Karpas-422 (cell line): Measurements from ENCODE around the gene AHCYL2. TPM values are rescaled to one million over a fixed set of nuclear protein-coding genes. Genes with fewer than 3 reads are reported as not detected.
"Not testable (repeated sequence)": the region's sequence is repeated elsewhere in the genome, so short reads cannot be mapped to it uniquely, and the experiment has no call there.

Experiments
- DNase-seq: peaks from one replicate; pipeline ENCODE4 v3.0.0-alpha.2; 2015
- H2AFZ ChIP-seq: fragments of 200-600 bp; sonication (generic); 2 replicates; pipeline ENCODE4 v1.6.1; 2014; ENCODE audit warnings: antibody characterized with exemption, low read length, mixed read lengths
- H3K27ac ChIP-seq: fragments of 200-600 bp; sonication (generic); 2 replicates; pipeline ENCODE4 v1.5.1; 2014; ENCODE audit warnings: mild to moderate bottlenecking, low read length, moderate library complexity
- H3K27me3 ChIP-seq: fragments of 200-600 bp; sonication (generic); 2 replicates; pipeline ENCODE4 v1.6.1; 2014; ENCODE audit warnings: low read length, mixed read lengths
- H3K36me3 ChIP-seq: fragments of 200-600 bp; sonication (generic); 2 replicates; pipeline ENCODE4 v1.6.1; 2014; ENCODE audit warnings: low read length, mixed read lengths; ENCODE audit not compliant: insufficient read depth
- H3K4me1 ChIP-seq: fragments of 200-600 bp; sonication (generic); 2 replicates; pipeline ENCODE4 v1.6.1; 2014; ENCODE audit warnings: mild to moderate bottlenecking, low read length, mixed read lengths
- H3K4me2 ChIP-seq: fragments of 200-600 bp; sonication (generic); 2 replicates; pipeline ENCODE4 v1.6.1; 2014; ENCODE audit warnings: low read length, low read depth, mild to moderate bottlenecking; ENCODE audit not compliant: poor library complexity, severe bottlenecking
- H3K4me3 ChIP-seq: fragments of 200-600 bp; sonication (generic); 2 replicates; pipeline ENCODE4 v1.5.1; 2014; ENCODE audit warnings: mild to moderate bottlenecking, antibody characterized with exemption, low read length, mixed read lengths
- H3K79me2 ChIP-seq: fragments of 200-600 bp; sonication (generic); 2 replicates; pipeline ENCODE4 v1.6.1; 2014; ENCODE audit warnings: mild to moderate bottlenecking, low read length, mixed read lengths
- H3K9ac ChIP-seq: fragments of 200-600 bp; sonication (generic); 2 replicates; pipeline ENCODE4 v1.6.0; 2014; ENCODE audit warnings: low read length
- H3K9me2 ChIP-seq: fragments of 200-600 bp; sonication (generic), shearing (Covaris generic); replicated peaks from 2 replicates; pipeline ENCODE4 v1.6.0; 2014; ENCODE audit warnings: mild to moderate bottlenecking, low read length, moderate library complexity; ENCODE audit not compliant: insufficient read depth
- H3K9me3 ChIP-seq: fragments of 300-700, 200-600 bp; sonication (generic); 2 replicates; pipeline ENCODE4 v1.6.1; 2014; ENCODE audit warnings: low read length, mixed read lengths
- H4K20me1 ChIP-seq: fragments of 200-600 bp; sonication (generic); 2 replicates; pipeline ENCODE4 v1.6.1; 2014; ENCODE audit warnings: mild to moderate bottlenecking, antibody characterized with exemption, low read length, low read depth; ENCODE audit not compliant: insufficient read depth
- total RNA-seq: library from RNA; depleted of rRNA; stranded (reverse); fragments of >200 nt; shearing (Covaris generic); gene quantifications from 2 replicates; pipeline ENCODE4 v1.2.3, GENCODE V29; 2014; ENCODE audit warnings: low replicate concordance

The AHCYL2 gene
- total RNA-seq, 1 experiment from 2014 or later: 6.0 TPM

DNA sequence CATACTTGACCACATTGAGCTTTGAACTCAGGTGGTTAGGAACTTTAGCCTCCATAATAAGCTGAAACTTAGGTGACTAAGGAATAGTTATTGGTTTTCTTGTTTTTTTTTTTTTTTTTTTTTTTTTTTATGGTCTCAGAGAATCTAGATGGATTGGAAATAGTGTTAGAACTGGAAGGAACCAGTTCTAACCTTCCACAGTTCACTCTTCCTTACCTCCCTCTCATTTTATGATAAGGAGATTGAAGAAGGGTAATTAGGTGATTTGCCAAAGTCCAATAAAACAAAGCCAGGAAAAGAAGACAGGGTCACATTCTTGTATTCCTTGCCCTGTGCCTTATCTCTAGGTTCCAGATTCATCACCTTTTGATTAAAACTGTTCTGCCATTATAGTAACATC is 137.7 kb downstream of the AHCYL2 start:
- H3K9ac ChIP-seq: no peak overlapping the region
- H2AFZ ChIP-seq: no peak overlapping the region
- H3K27ac ChIP-seq: no peak overlapping the region
- no peaks in the 10 kb centered on the region for H3K27me3 ChIP-seq
- no peaks in the 10 kb centered on the region for H3K36me3 ChIP-seq
- no peaks in the 10 kb centered on the region for H3K4me1 ChIP-seq
- no peak for DNase-seq
- no peaks in the 10 kb centered on the region for H3K9me3 ChIP-seq
- 0 out of 2 replicates have a peak, but pooled peaks cover 4% of the 10 kb centered on the region for H4K20me1 ChIP-seq
- H3K4me3 ChIP-seq: no peak overlapping the region
- no peaks in the 10 kb centered on the region for H3K79me2 ChIP-seq
- H3K4me2 ChIP-seq: no peak overlapping the region
- H3K9me2 ChIP-seq: no peaks in the 10 kb centered on the region

DNA sequence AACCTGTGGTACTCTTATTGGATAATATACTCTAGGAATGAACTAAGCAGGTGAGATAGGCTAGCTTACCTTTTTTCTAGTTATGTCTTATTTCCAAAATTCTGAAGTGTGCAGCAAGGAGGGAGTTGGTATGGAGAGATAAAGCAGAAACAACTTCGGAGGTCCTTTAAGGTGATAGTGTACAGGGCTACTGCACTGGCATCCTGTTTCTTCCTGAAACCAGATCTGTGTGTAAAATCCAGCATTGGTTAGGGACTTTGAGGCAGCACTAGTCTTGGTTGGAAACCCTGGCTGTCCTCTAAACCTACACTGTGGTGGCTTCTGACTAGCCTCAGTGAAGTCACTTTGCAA is 142.5 kb downstream of the AHCYL2 start:
- no peak overlapping the region for H3K4me2 ChIP-seq
- no peaks in the 10 kb centered on the region for H3K79me2 ChIP-seq
- no peaks in the 10 kb centered on the region for H3K4me1 ChIP-seq
- no peak overlapping the region for H3K4me3 ChIP-seq
- no peak overlapping the region for H3K9ac ChIP-seq
- 0 out of 2 replicates have a peak, but pooled peaks cover 6% of the 10 kb centered on the region for H4K20me1 ChIP-seq
- no peaks in the 10 kb centered on the region for H3K36me3 ChIP-seq
- H3K9me3 ChIP-seq: no peaks in the 10 kb centered on the region
- H3K27me3 ChIP-seq: no peaks in the 10 kb centered on the region
- no peak overlapping the region for H2AFZ ChIP-seq
- H3K27ac ChIP-seq: no peak overlapping the region
- no peak for DNase-seq
- H3K9me2 ChIP-seq: no peaks in the 10 kb centered on the region

DNA sequence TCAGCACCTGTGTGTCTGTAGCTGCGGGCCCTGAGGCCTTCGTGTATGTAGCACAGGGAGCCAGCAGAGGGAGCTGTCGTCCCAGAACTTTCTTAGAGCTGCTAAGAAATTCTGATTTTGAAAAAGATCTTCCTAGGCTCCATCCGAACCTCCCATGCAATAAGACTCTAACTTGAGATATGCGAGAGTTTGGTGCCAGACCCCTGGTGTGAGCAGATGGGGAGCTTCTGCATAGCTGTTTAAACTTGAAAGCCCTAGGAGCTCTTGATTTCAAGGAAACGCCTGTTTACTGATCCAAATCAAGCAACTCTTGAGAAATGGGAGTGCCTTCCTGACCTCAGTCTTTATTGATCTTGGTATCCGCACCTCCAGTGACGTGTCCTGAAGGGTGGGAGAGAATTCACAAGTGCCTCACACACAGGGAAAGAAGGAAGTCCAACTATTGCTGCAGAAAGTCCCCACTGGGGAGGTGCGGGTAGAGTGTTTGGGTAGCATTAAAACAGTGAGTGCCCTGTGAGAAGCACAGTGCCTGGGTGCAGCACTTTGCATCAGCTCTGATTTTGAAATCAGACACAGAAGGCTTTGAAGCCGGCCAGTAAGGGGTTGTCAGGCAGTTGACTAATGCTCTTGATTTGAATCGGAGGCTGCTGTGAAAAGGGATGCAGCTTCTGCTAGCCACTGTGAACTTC is 143.0 kb downstream of the AHCYL2 start:
- no peak overlapping the region for H3K9ac ChIP-seq
- H3K36me3 ChIP-seq: no peaks in the 10 kb centered on the region
- no peaks in the 10 kb centered on the region for H3K79me2 ChIP-seq
- H3K27ac ChIP-seq: no peak overlapping the region
- H2AFZ ChIP-seq: no peak overlapping the region
- peak; percentile 89 for DNase-seq
- H3K27me3 ChIP-seq: no peaks in the 10 kb centered on the region
- H3K9me3 ChIP-seq: no peaks in the 10 kb centered on the region
- H3K9me2 ChIP-seq: no peaks in the 10 kb centered on the region
- H3K4me1 ChIP-seq: no peaks in the 10 kb centered on the region
- H4K20me1 ChIP-seq: 0 out of 2 replicates have a peak, but pooled peaks cover 6% of the 10 kb centered on the region
- no peak overlapping the region for H3K4me3 ChIP-seq
- H3K4me2 ChIP-seq: no peak overlapping the region

DNA sequence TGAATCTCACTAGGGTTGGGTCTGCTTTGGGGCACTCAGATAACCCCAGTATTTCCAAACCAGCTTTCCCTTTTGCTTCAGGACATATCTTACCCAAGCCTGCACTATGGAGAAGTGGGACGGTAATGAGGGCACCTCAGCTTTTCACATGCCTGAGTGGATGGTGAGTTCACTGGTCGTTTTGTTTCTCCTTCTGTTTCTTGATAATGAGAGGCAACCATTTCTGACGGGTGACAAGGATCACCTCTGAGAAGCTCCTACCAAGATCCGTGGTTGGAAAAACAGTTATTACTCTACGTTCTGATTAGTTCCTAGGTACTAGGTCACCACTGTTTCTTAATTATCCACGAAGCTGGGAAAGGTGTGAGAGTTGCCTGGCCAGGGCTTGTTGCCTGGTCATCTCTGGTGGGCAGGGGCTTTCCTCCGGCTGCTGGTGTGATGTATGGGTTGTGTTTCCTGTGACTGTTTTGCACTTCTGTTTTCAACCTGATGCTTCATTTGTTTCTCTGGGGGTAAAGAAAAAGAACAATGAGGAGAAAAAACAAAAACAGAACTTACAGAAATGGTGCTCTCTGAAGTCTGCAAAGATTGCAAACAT is 143.7 kb downstream of the AHCYL2 start:
- no peak for DNase-seq
- Histone ChIP-seq H3K36me3 (no peaks in the 10 kb centered on the region), H2AFZ (no peak overlapping the region), H3K4me2 (no peak overlapping the region), H3K27ac (no peak overlapping the region), H3K9me2 (no peaks in the 10 kb centered on the region), H4K20me1 (0 out of 2 replicates have a peak, but pooled peaks cover 6% of the 10 kb centered on the region), H3K9ac (no peak overlapping the region), H3K4me1 (no peaks in the 10 kb centered on the region), H3K9me3 (no peaks in the 10 kb centered on the region), H3K27me3 (no peaks in the 10 kb centered on the region), H3K4me3 (no peak overlapping the region), H3K79me2 (no peaks in the 10 kb centered on the region)

DNA sequence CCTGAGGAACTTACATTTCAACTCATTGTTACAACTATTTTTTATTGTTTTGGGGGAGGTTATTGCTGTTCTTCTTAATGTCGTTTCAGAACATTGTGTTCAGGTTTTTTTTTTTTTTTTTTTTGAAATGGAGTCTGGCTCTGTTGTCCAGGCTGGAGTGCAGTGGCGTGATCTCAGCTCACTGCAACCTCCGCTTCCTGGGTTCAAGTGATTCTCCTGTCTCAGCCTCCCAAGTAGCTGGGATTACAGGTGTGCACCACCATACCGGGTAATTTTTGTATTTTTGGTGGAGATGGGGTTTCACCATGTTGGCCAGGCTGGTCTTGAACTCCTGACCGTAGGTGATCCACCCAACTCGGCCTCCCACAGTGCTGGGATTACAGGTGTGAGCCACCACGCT is 144.6 kb downstream of the AHCYL2 start:
- not testable (repeated sequence) for H3K9me3 ChIP-seq, H3K4me1 ChIP-seq, H3K4me3 ChIP-seq, H3K4me2 ChIP-seq, H3K27ac ChIP-seq, H3K27me3 ChIP-seq, H3K9ac ChIP-seq, H2AFZ ChIP-seq, H3K36me3 ChIP-seq, DNase-seq, H3K9me2 ChIP-seq, H3K79me2 ChIP-seq, H4K20me1 ChIP-seq

DNA sequence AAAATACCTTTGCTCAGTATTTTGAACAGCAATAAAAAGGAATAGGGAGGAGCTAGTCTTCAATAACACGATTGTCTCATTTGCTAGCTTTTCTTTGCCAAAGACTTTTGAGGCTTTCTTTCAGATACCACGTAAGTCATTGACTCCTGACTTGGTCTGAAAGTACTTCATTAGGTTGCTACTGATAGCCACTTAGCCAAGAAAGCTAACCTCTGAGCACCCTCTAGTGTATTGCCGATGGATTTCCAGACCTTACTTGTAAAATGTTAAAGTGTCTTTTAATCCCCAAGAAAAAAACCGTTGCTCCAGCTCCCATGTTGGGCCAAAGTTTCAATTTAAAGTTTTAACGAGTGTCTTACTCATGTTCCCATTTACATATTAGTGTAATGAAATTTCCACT is 146.0 kb downstream of the AHCYL2 start:
- Histone ChIP-seq H3K4me1 (no peaks in the 10 kb centered on the region), H4K20me1 (0 out of 2 replicates have a peak, but pooled peaks cover 6% of the 10 kb centered on the region), H3K4me2 (no peak overlapping the region), H3K4me3 (no peak overlapping the region), H3K79me2 (no peaks in the 10 kb centered on the region), H3K27ac (no peak overlapping the region), H3K9me3 (no peaks in the 10 kb centered on the region), H2AFZ (no peak overlapping the region), H3K27me3 (no peaks in the 10 kb centered on the region), H3K36me3 (no peaks in the 10 kb centered on the region), H3K9me2 (no peaks in the 10 kb centered on the region), H3K9ac (no peak overlapping the region)
- no peak for DNase-seq

DNA sequence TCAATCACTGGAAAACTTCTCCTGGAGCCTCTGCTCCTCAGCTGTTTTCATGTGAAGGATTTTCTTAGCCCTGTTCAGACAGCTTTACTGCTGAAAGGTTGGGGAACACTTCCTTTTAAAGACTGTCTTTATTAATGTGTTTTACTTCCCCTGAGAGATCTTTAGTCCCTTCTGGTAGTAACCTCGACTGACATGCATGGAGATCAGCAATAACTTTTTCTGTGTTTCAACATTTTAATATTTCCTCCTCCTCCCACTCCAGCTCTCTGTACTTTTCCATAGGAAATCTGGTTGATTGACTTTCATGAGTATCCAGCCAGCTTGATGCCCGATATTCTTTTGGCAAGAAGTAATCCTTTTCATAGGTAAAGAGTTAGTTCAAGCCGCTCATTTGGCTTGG is 146.7 kb downstream of the AHCYL2 start:
- H3K27ac ChIP-seq: no peak overlapping the region
- no peak overlapping the region for H2AFZ ChIP-seq
- H3K36me3 ChIP-seq: no peaks in the 10 kb centered on the region
- no peak overlapping the region for H3K4me3 ChIP-seq
- H3K9me3 ChIP-seq: no peaks in the 10 kb centered on the region
- H3K4me1 ChIP-seq: no peaks in the 10 kb centered on the region
- no peaks in the 10 kb centered on the region for H3K27me3 ChIP-seq
- no peaks in the 10 kb centered on the region for H3K79me2 ChIP-seq
- H3K4me2 ChIP-seq: no peak overlapping the region
- no peaks in the 10 kb centered on the region for H3K9me2 ChIP-seq
- H4K20me1 ChIP-seq: 0 out of 2 replicates have a peak, but pooled peaks cover 6% of the 10 kb centered on the region
- no peak for DNase-seq
- no peak overlapping the region for H3K9ac ChIP-seq

DNA sequence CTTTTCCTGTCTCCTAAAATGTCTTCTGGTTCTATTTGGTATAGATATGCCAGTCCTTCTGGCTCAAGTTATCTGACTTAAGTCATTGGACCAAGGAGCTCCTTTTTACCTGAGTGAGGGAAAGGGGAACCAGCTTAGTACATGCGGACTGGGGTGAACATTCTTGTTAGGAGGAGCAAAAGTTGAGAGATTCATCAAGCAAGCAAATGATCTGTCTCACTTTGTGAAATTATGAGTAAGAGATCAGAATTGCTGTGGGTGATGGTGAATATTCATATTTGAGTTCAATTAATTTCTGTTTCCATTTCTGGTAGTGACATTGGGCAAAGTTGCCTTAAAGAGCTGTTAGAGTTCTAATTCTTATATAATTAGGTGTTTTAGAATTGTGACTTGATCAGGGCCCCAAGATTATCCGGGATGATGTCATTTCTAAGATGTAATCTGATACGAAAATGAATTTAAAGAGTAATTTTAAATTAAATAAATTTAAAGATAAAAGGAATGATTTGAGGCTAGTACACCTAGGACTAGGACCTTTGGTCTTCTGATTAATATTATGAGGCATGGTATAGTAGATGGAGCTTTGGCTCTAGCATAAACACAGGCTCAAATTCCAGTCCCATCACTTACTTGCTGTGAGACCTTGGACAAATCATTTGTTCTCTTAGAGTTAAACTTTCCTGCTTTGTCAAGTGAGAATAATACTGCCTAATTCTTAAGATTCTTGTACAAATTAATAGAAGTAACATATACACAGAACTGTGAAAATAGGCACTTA is 149.0 kb downstream of the AHCYL2 start:
- Histone ChIP-seq H3K9me2 (no peaks in the 10 kb centered on the region), H2AFZ (no peak overlapping the region), H3K27ac (no peak overlapping the region), H3K36me3 (no peaks in the 10 kb centered on the region), H3K4me3 (no peak overlapping the region), H3K79me2 (no peaks in the 10 kb centered on the region), H4K20me1 (no peaks in the 10 kb centered on the region), H3K9me3 (no peaks in the 10 kb centered on the region), H3K27me3 (no peaks in the 10 kb centered on the region), H3K4me2 (no peak overlapping the region), H3K9ac (no peak overlapping the region), H3K4me1 (no peaks in the 10 kb centered on the region)
- no peak for DNase-seq
